HG03066 (cell line): Measurements from ENCODE around the gene SUSD1.
A peak's percentile ranks its signal among the peaks of the same experiment; 100 is the strongest.
"Not testable (repeated sequence)": the region's sequence is repeated elsewhere in the genome, so short reads cannot be mapped to it uniquely, and the experiment has no call there.

Source experiments
- ATAC-seq: cut with Tn5 transposase; IDR thresholded peaks from one replicate; pipeline ENCODE4 v1.9.1; 2021; ENCODE audit warnings: low read depth; ENCODE audit not compliant: unreplicated experiment

SUSD1 gene

DNA sequence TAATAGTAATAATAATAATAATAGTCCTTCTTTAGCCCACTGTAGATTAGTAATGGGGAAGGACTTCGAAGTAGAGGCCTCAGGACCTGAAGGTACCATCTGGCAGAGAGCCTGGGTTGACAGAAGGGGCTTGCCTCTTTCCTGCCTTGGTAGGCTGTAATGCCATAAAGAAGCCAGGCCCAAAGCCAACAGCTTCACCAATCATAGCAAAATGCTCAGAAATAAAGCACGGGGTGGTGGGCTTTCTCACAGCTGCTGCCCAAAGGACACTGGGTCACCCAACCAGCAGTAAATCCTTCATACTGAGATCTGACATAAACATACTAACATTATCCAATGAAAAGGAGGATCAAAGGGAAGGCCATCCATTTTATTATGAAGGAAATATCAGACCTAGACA is 70.7 kb downstream of the SUSD1 start:
- ATAC-seq = no peak

DNA sequence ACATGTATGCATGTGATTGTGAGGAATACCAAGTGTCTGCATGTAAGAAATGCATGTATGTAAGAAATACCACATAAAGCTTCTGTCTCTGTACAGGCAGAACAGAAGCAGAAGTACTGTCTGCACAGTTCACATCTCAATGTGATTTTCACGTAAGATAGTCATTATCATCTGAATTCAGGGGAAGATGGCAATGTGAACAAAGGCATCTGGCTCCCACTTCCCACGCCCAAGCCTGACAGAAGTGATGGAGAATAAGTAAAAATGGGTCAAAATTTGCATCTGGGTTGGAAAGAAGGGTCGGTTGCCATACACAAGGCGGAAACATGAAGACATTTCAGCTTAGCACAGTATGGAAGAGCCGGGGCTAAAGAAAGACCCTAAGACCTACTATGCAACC is 71.7 kb downstream of the SUSD1 start:
- no peak for ATAC-seq

DNA sequence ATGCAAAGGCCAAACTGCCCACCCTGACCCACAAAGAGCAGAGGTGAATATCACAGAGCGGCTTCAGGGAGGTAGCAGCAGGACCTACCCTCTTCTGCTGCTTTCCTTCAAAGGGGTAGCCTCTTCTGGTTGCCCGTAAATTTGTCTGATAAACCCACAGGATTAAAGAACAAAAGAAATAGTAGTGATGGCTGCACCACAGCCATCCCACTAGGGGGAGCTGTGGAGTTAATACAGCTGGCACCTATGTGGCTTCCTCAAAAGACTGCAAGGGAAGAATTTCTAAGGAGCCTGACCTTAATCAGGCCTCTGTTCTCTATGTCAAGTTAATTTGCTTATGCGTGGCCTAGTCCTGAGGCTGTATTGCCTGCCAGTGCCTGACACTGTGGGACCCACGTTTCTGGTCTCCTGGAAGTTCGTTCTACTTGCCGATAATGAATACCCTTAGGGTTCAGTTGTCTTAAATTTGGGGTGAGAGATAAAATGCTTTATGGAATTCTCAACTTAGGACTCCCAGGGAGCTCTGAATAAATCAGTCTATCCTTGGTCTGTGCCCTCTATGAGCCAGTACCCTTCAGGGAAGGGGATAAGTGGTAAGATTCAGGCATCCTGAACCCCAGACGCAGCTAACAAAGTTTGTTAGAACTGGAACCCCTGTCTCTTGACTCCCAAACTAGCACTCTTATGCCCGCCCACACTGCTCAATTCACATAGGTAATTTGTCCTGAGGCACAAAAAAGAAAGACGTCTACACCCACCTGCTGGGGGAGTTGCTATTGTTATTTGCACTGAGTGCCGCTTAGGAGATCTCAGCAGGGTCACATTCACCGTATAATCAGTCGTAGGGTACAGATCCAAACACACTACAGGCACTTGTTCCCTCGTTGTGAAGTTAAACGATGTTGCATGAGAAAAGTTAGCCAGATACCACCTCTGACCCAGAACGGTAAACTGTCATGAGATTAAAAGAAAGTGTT is 77.1 kb downstream of the SUSD1 start:
- ATAC-seq = no peak

DNA sequence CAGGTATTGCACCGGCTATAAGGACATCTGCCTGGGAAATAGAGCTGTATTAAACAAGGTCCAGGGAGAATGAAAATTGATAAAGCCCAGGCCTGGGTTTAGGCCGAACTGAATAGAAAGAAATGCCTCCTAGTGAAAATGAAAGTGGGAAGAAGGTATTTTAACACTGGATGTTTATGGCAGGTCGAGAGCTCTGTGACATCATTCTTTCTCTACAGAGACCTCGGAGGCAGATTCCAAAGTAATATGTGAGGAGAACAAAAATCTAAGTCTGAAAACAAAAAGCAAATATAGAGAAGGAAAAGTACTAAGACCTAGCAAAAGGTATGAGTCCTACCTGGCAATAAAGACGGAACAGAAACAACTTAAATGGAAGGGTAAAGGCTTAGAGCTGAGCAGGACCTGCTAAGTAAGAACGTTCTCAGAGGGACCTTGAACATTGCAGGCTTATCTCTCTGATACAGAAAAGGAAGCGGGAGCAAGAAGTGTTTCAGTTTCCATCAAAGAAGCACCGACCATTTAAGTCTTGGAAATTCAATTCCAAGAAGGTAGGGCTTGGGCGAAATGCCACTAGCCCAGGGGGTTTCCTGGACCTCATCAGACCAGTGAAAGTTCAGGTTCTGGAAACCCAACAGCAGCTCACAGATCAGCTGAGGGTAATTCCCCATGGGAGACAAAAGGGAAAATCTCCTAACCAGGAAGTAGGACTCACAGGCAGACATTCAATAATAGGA is 80.0 kb downstream of the SUSD1 start:
- ATAC-seq = no peak

DNA sequence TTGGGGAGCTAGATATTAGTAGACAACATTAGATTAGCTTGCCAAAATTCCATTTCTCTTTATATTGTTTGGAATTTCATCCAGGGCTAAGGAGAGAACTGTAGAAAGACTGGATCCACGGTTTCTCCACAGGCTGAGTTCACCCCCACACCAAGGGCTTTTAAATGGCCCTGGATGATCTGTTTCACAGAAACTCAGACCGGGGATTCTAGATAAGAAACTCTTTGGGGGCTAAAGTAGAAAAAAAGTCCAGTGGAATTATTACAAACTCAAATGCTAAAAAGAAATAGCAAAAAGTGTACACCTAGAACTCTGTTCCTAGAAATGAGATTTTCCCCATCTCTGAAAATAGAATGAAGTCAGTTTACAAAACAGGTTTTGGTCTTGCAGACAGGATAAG is 80.9 kb downstream of the SUSD1 start:
- no peak for ATAC-seq

DNA sequence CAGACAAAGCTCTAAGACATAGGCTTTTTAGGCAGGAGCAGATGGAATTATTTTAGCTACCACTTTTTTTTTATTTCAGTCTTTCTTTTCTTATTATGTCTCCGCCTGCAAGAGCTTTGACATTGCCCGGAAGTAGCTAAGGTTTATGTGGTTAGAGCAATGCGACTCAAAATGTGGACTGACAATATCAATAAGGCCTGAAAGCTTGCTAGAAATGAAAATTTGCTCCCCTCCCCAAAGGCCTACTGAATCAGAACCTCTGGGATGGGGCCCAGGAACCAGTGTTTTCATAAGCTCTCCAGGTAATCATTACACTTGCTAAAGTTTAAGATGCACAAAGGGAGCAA is 81.3 kb downstream of the SUSD1 start:
- no peak for ATAC-seq

DNA sequence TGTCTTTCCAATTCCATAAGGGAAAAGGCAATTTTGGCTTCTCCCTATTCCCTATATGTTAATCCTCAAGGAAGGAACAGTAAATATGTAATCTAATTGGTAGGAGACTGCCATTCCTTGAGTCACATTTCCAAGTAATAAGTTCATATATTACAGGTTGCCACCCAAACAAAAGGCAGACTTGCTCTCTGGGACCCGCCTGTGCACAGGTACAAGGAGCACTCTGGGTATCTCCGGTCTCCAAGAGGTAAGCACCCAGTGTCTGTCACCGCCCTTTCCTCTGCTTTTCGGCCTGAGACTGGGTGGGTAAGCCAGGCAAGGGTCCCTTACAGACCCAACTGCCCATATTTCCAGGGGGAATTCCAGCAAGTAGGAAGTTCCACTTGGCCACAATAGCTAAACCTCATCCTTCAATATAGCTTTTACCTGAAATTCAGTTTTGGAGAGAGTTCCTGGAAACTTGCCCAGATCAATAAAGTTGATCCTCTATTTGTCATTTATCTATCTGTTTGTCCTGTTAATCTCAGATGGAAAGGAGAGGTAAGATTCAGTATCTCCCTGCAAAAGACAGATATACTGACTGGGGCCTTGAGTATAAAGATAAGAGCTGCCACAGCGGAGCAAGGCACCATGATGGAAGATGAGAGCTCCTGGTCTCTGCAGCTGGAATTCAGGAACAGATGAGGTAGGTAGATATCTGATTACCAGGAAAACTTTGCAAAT is 81.8 kb downstream of the SUSD1 start:
- ATAC-seq = no peak

DNA sequence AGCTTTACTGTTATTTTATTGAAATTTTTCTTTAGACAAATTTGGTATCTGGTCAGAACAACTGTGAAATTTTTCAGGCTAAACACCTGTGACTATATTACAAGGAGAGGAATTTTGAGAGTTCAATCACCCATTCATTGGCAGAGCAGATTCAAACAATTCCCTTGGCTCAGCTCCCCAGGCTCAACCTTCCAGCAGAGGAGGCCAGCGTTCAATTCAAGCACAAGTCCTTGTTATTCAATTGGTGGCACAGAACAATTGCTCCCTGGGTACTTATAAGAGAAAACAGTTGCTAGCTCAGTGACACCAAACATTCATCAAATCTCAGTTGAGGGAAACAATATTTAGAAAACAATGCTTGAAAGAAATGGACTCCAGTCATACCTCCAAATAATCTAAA is 83.3 kb downstream of the SUSD1 start:
- ATAC-seq = no peak

DNA sequence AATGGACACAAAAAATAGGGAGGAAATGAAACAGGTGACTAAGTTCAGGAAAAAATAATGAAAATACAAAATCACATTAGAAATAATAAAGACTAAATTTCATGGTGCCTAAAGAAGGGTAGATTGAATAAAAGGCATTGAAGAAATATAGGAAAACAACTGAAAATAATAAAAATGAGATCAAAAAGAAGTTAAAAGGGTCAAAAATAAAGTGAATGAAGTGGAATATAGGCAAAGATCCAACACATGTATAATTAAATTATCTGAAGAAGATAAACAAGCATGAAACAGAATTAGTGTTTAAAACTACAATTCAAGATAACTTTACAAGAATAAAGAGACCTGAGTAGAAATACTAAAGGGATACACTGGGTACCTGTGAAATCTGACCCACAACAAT is 87.6 kb downstream of the SUSD1 start:
- ATAC-seq = no peak

DNA sequence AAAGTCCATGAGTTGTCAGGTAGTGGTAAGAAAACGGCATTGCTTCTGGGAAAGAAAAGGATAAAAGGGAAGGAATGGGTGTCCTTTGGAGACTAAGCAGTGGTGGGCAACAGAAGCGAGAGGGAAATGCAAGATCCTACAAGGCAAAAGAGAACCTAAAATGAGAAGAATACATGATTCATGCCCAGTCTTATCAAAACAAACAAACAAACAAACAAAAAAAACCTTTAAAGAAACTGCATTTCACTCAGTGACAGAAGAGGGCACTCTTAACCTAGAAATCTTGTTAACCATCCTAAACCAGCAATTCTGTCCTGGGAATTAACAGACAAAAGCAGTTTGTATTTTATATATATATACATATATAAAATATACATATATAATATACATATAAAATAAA is 88.5 kb downstream of the SUSD1 start:
- ATAC-seq = no peak

DNA sequence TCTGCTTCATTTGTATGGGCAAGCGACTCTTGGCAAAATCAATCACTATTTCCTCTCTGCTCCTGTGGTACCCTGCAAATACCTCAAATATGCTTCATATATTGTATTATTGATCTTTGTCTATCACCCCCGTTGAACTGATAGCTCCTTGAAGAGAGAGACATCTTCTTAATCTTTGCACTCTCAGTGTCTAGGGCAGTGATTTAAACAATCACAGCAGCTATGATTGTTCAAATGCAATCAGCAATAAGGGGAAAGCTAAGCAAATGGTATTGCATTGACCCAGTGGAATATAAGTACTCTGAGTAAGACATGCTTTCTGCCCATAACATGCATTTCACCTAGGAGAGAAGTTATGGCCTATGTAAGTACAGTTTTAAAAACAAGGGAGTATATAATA is 90.2 kb downstream of the SUSD1 start:
- no peak for ATAC-seq

DNA sequence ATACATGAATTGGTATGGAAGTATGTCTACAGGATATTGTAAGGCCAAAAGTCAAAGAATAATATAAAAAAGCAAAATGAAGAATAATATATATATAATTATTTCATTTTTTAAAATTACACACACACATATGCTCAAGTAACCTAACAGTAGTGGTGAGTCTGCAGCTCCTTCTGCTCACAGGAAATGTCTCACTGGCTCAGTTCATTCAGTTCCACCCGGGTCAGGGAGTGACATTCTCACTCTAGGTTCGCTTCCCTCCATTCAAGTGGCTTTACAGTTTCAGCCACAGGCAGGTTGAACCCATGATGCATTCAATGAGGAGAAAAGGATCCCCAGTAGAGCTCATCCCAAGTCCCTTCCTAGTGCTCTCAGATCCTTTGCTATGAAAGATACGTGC is 90.8 kb downstream of the SUSD1 start:
- no peak for ATAC-seq

DNA sequence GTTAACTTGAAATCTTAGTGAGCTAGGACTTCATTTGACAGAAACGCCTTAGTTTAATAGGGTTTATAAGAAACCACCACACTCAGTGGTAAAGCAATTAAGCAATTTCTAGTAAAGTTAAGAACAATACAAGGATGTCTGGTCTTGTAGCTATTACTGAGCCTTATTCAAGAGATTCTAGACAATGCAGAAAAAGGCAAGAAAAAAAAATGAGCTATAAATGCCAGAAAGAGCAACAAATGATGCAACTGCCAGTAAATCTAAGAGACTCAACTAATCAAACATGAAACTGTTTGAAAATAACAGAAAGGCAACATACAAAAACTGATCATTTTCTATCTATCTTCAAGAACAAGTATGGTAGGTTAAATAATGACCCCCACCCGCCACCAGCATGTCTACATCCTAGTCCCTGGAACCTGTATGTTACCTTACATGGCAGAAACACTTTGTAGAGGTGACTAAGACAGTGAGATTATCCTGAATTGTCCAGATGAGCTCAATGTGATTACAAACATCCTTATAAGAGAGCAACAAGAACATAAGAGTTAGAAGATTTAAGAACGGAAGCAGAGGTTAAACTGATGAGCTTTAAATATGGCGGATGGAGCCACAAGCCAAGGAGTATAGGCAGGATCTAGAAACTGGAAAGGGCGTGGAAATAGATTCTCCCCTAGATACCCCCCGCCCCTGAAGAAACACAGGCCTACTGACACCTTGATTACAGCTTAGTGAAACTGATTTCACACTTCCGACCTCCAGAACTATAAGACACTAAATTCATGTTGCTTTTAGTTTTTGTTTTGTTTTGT is 93.0 kb downstream of the SUSD1 start:
- no peak for ATAC-seq

DNA sequence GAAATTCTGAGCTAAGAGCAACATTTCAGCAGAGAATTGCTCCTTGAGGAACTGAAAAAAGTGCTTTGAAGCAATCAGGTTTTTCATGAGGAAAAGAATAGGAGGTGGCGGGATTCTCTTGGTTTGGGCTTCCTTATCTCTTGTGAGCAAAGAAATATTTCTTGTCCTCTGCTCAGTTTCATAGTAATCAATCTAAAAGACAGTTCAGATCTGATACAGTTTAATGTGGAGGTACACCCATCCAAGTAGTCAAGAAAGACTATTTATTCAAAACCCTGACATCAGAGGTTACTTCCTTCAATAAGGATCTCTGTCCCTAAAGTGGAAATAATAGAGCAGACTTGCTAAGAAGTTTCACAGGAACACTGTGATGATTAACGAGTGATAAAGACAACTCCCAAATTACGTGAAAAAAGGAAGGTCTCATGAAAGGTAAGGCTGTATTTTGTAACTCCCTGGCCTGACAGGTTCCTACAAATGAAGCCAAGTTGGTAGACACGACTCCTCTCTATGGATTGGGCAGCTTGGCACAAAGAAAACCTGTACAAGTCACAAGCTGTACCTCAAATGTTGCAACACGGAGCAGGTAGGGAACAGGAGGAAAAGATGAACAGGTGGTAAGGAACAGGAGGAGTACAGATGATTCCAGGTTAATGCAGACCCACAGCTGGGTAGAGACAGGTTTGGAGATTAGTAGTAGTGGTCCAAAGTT is 94.1 kb downstream of the SUSD1 start:
- ATAC-seq = no peak

DNA sequence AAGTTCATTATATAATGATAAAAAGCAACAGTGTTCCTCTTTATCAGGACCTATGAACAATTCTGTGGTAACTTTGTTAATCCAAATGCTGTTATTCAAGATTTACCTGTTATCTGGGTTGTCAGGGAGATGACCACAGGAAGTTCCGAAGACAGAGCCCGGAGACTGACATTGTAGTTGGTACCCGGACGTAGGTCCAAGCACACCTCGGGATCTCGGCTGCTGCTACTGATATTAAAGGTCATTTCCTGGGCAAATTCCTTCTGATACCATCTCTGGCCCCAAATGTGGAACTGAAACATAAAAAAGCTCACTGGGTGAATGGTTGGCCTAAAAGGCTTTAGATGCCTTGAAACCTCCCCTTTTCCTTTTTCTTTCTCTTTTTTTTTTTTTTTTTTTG is 96.7 kb downstream of the SUSD1 start:
- ATAC-seq = peak; percentile 51

DNA sequence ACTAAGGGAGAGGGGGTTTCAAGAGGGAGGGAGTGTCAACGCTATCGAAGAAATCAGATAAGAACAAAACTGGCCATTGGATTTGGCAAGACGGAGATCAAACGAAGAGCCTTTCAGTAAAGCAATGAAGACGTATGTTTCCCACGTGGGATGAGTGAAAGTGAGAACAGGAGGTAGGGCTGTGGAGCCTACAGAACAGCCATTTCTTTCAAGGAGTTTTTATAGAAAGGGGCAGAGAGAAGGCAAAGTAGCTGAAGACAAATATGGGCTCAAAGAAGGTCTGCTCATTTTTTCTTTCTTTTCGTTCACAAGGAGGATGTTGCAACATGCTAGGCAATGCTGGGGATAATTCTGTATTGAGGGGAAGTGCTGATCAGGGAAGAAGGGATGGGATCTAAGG is 98.3 kb downstream of the SUSD1 start:
- ATAC-seq = no peak

DNA sequence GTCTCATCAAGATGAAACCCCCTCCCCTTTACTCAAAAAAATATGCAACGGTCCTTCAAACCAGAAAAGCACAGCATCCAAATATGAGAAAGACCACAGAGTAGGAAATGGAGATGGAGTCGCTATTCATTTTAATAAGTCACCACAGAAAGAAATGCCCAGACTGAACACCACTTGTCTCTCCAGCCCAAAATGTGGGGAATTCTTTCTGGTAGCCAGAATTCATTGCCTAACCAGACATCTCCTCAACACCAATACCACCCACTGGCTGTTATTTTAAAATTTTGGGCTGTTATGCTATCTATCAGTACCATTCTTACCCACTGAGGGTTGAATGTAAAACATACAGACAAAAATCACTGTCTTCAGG is 100.1 kb downstream of the SUSD1 start:
- no peak for ATAC-seq

DNA sequence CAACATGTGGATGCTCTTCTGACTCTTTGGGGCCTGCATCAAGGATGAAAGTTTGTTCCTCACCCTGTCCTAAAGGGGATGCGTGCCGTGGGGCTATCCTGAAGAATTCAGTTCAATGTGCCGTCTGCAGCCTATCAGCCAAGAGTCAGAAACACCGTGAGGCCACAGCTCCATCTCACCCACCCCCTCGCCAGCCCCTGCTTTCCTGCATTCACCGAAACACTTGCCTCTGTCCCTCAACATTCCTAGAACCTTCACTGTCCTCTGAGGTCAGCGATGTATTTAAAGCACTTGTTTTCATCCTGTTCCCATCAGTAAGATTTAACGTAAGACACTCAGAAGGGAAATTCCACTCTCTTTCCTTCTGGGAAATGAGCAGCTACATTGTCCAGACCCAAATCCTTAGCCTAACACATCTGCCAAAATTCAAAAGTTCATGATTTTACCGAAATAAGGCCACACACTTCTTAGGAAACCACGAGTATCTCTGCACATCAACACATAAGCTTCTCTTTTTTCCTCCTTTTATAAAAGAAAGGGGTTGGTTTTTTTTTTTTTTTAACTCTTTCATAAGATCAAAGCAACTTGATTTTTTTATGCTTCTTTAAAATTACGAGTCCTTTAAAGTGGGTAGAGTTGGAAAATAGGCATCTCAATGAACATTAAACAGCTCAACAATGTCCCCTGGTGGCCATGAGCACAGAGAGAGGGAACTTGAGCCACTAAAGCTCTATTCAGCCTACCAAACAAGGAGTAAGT is 100.7 kb downstream of the SUSD1 start:
- no peak for ATAC-seq

DNA sequence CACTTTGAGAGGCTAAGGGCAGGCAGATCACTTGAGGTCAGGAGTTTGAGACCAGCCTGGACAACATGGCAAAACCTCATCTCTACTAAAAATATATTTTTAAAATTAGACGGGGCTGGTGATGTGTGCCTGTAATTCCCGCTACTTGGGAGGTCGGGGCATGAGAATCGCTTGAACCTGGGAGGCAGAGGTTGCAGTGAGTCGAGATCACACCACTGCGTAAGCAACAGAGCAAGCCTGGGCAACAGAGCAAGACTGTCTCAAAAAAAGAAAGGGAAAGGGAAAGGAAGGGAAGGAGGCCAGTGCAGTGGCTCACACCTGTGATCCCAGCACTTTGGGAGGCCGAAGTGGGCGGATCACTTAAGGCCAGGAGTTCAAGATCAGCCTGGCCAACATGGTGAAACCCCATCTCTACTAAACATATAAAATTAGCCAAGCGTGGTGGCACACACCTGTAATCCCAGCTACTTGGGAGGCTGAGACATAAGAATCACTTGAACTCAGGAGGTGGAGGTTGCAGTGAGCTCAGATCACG is 101.4 kb downstream of the SUSD1 start:
- not testable (repeated sequence) for ATAC-seq
